ENCODE measurements around the gene WDFY2.

The WDFY2 gene

DNA sequence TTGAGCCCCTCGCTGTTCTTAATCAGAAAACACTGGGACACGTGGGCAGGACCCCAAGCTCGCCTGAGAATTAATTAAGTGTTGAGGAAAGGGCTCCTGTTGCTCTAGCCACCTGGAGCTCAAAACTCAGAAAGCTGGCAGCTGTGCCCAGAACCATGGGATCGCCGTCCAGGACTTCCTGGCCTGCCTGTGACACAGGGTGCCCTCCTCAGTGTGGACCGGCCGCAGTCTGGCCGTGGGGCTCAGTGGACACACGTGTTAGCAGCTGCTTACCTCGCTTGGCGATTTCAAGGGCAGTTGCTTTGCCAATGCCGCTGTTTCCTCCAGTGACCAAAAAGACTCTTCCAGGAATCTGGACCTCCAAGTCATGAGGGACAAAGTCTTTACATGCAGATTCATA, 215.0 kb downstream of the WDFY2 start:
- H4K91ac ChIP-seq (ENCODE audit: low read depth, low read length) = no peak overlapping the region
- H3K79me2 ChIP-seq (ENCODE audit: control insufficient read depth, insufficient read depth, low read length, poor library complexity) = peaks cover 8% of the 10 kb centered on the region
- H4K12ac ChIP-seq (ENCODE audit: low read depth, low read length) = no peak overlapping the region
- H3K4me3 ChIP-seq (ENCODE audit: low read depth, low read length) = no peak overlapping the region
- WGBS (ENCODE audit: extremely low coverage, insufficient coverage, insufficient read length) = no CpG with 5 or more reads among the region's 12 CpGs
- peaks cover 9 to 12% of the 10 kb centered on the region in 2 experiments for H3K4me1 ChIP-seq (ENCODE audit: control insufficient read depth in 1 of 2, insufficient read depth in 2 of 2, low read length in 2 of 2)
- H3K23ac ChIP-seq (ENCODE audit: low read length) = no peak overlapping the region
- no peak overlapping the region for H4K8ac ChIP-seq (ENCODE audit: low read depth, low read length)
- H2BK12ac ChIP-seq (ENCODE audit: low read length) = no peak overlapping the region
- H2AFZ ChIP-seq (ENCODE audit: insufficient read depth, low read length, poor library complexity) = no peak overlapping the region
- no peak overlapping the region for H3K18ac ChIP-seq (ENCODE audit: low read length)
- no peak overlapping the region for H2AK5ac ChIP-seq (ENCODE audit: low read length)
- H3K9ac ChIP-seq (ENCODE audit: low read length) = no peak overlapping the region
- no peak overlapping the region for H3K14ac ChIP-seq (ENCODE audit: low read length)
- H2BK5ac ChIP-seq (ENCODE audit: low read depth, low read length, poor library complexity) = no peak overlapping the region
- H3K36me3 ChIP-seq (ENCODE audit: control insufficient read depth in 1 of 2, insufficient read depth in 2 of 2, low read length in 2 of 2) = peaks cover 0 to 2% of the 10 kb centered on the region in 2 experiments
- no peak overlapping the region for H2BK120ac ChIP-seq (ENCODE audit: insufficient read depth, low read length, poor library complexity)
- H3K27me3 ChIP-seq (ENCODE audit: insufficient read depth, low read length) = no peaks in the 10 kb centered on the region
- no peak overlapping the region for H3K4ac ChIP-seq (ENCODE audit: low read depth, low read length)
- H3K27ac ChIP-seq (ENCODE audit: low read depth, low read length) = no peak overlapping the region
- DNase-seq = no peak
- H3K9me3 ChIP-seq (ENCODE audit: insufficient read depth, low read depth, low read length) = no peaks in the 10 kb centered on the region
- peaks cover 13% of the 10 kb centered on the region for H3K79me1 ChIP-seq (ENCODE audit: low read length)
- no peak overlapping the region for H3K4me2 ChIP-seq (ENCODE audit: low read length)

DNA sequence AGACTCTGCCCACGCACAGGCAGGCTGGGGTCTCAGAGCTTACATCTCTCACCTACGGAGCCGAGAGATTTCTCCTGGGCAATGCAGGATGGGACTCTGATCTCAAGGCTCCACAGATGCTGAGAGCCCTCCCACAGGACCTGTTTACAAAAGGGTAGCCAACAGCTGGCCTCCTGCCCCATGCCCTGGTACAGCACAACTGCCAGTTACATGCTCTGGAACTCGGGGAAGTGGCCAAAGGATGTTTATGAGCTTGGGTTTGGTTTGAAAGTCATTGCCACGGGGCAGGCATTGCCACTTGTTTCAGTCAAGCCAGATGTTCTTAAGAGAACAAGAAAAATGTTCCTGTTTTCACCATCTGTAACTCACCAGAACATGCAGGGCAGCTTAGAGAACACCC, 216.2 kb downstream of the WDFY2 start:
- H3K9me3 ChIP-seq (ENCODE audit: insufficient read depth, low read depth, low read length) = no peaks in the 10 kb centered on the region
- peaks cover 0 to 2% of the 10 kb centered on the region in 2 experiments for H3K36me3 ChIP-seq (ENCODE audit: control insufficient read depth in 1 of 2, insufficient read depth in 2 of 2, low read length in 2 of 2)
- peaks cover 8% of the 10 kb centered on the region for H3K79me2 ChIP-seq (ENCODE audit: control insufficient read depth, insufficient read depth, low read length, poor library complexity)

GRCh38 chr13:51801631-51802099, 217.4 kb downstream of the WDFY2 start:
- Histone ChIP-seq H2AK5ac (ENCODE audit: low read length) (no peak overlapping the region), H2BK120ac (ENCODE audit: insufficient read depth, low read length, poor library complexity) (no peak overlapping the region)
- WGBS (ENCODE audit: extremely low coverage, insufficient coverage, insufficient read length) = no CpG with 5 or more reads among the region's 7 CpGs

More for the DNA sequence above, 216.2 kb downstream of the WDFY2 start:
- Histone ChIP-seq H4K91ac (ENCODE audit: low read depth, low read length) (no peak overlapping the region), H2BK12ac (ENCODE audit: low read length) (no peak overlapping the region), H2BK120ac (ENCODE audit: insufficient read depth, low read length, poor library complexity) (no peak overlapping the region), H3K18ac (ENCODE audit: low read length) (no peak overlapping the region), H3K4ac (ENCODE audit: low read depth, low read length) (no peak overlapping the region), H2AK5ac (ENCODE audit: low read length) (no peak overlapping the region), H3K27ac (ENCODE audit: low read depth, low read length) (no peak overlapping the region), H3K4me3 (ENCODE audit: low read depth, low read length) (no peak overlapping the region), H2BK5ac (ENCODE audit: low read depth, low read length, poor library complexity) (no peak overlapping the region), H4K12ac (ENCODE audit: low read depth, low read length) (no peak overlapping the region), H2AFZ (ENCODE audit: insufficient read depth, low read length, poor library complexity) (no peak overlapping the region), H3K23ac (ENCODE audit: low read length) (no peak overlapping the region), H3K4me2 (ENCODE audit: low read length) (no peak overlapping the region), H3K9ac (ENCODE audit: low read length) (no peak overlapping the region), H3K27me3 (ENCODE audit: insufficient read depth, low read length) (no peaks in the 10 kb centered on the region), H3K14ac (ENCODE audit: low read length) (no peak overlapping the region), H4K8ac (ENCODE audit: low read depth, low read length) (no peak overlapping the region), H3K79me1 (ENCODE audit: low read length) (peaks cover 13% of the 10 kb centered on the region), H3K4me1 (ENCODE audit: control insufficient read depth in 1 of 2, insufficient read depth in 2 of 2, low read length in 2 of 2) (peaks cover 13 to 17% of the 10 kb centered on the region in 2 experiments)
- no CpG with 5 or more reads among the region's 5 CpGs for WGBS (ENCODE audit: extremely low coverage, insufficient coverage, insufficient read length)
- no peak for DNase-seq

GRCh38 chr13:51802631-51803418, 218.6 kb downstream of the WDFY2 start:
- WGBS (ENCODE audit: extremely low coverage, insufficient coverage, insufficient read length) = no CpG with 5 or more reads among the region's 9 CpGs
- Histone ChIP-seq H2BK12ac (ENCODE audit: low read length) (peak overlapping the region; percentile 93), H3K4me3 (ENCODE audit: low read depth, low read length) (no peak overlapping the region), H4K91ac (ENCODE audit: low read depth, low read length) (peak overlapping the region; percentile 97), H3K79me2 (ENCODE audit: control insufficient read depth, insufficient read depth, low read length, poor library complexity) (peaks cover 8% of the 10 kb centered on the region), H2AK5ac (ENCODE audit: low read length) (peak overlapping the region; percentile 83), H3K36me3 (ENCODE audit: control insufficient read depth in 1 of 2, insufficient read depth in 2 of 2, low read length in 2 of 2) (no peaks in the 10 kb centered on the region), H2BK5ac (ENCODE audit: low read depth, low read length, poor library complexity) (peak overlapping the region; percentile 100), H3K9ac (ENCODE audit: low read length) (peak overlapping the region; percentile 11), H3K4me2 (ENCODE audit: low read length) (peak overlapping the region; percentile 77), H3K4ac (ENCODE audit: low read depth, low read length) (peak overlapping the region; percentile 72), H3K27me3 (ENCODE audit: insufficient read depth, low read length) (no peaks in the 10 kb centered on the region), H3K9me3 (ENCODE audit: insufficient read depth, low read depth, low read length) (no peaks in the 10 kb centered on the region), H3K23ac (ENCODE audit: low read length) (no peak overlapping the region), H3K79me1 (ENCODE audit: low read length) (peaks cover 13% of the 10 kb centered on the region), H4K8ac (ENCODE audit: low read depth, low read length) (peak overlapping the region; percentile 100), H2AFZ (ENCODE audit: insufficient read depth, low read length, poor library complexity) (peak overlapping the region; percentile 99), H4K12ac (ENCODE audit: low read depth, low read length) (peak overlapping the region; percentile 100), H3K18ac (ENCODE audit: low read length) (peak overlapping the region; percentile 100), H3K27ac (ENCODE audit: low read depth, low read length) (peak overlapping the region; percentile 96), H3K4me1 (ENCODE audit: control insufficient read depth in 1 of 2, insufficient read depth in 2 of 2, low read length in 2 of 2) (peaks cover 13 to 14% of the 10 kb centered on the region in 2 experiments), H3K14ac (ENCODE audit: low read length) (peak overlapping the region; percentile 100), H2BK120ac (ENCODE audit: insufficient read depth, low read length, poor library complexity) (peak overlapping the region; percentile 88)
- DNase-seq = no peak

More at GRCh38 chr13:51801631-51802099, 217.4 kb downstream of the WDFY2 start:
- H3K36me3 ChIP-seq (ENCODE audit: control insufficient read depth in 1 of 2, insufficient read depth in 2 of 2, low read length in 2 of 2) = no peaks in the 10 kb centered on the region
- H3K4ac ChIP-seq (ENCODE audit: low read depth, low read length) = no peak overlapping the region
- H3K18ac ChIP-seq (ENCODE audit: low read length) = no peak overlapping the region
- no peak overlapping the region for H3K27ac ChIP-seq (ENCODE audit: low read depth, low read length)
- no peak overlapping the region for H3K9ac ChIP-seq (ENCODE audit: low read length)
- H4K12ac ChIP-seq (ENCODE audit: low read depth, low read length) = no peak overlapping the region
- H2BK5ac ChIP-seq (ENCODE audit: low read depth, low read length, poor library complexity) = no peak overlapping the region
- H2AFZ ChIP-seq (ENCODE audit: insufficient read depth, low read length, poor library complexity) = no peak overlapping the region
- peaks cover 13 to 17% of the 10 kb centered on the region in 2 experiments for H3K4me1 ChIP-seq (ENCODE audit: control insufficient read depth in 1 of 2, insufficient read depth in 2 of 2, low read length in 2 of 2)
- H3K27me3 ChIP-seq (ENCODE audit: insufficient read depth, low read length) = no peaks in the 10 kb centered on the region
- no peak overlapping the region for H2BK12ac ChIP-seq (ENCODE audit: low read length)
- H3K4me3 ChIP-seq (ENCODE audit: low read depth, low read length) = no peak overlapping the region
- H3K79me2 ChIP-seq (ENCODE audit: control insufficient read depth, insufficient read depth, low read length, poor library complexity) = peaks cover 8% of the 10 kb centered on the region
- H3K14ac ChIP-seq (ENCODE audit: low read length) = no peak overlapping the region
- peaks cover 13% of the 10 kb centered on the region for H3K79me1 ChIP-seq (ENCODE audit: low read length)
- H4K8ac ChIP-seq (ENCODE audit: low read depth, low read length) = no peak overlapping the region
- no peak overlapping the region for H4K91ac ChIP-seq (ENCODE audit: low read depth, low read length)
- H3K23ac ChIP-seq (ENCODE audit: low read length) = no peak overlapping the region
- DNase-seq = no peak
- no peak overlapping the region for H3K4me2 ChIP-seq (ENCODE audit: low read length)
- no peaks in the 10 kb centered on the region for H3K9me3 ChIP-seq (ENCODE audit: insufficient read depth, low read depth, low read length)

All from trophoblast cell (in vitro differentiated cells and primary cell).